K562 (cell line): ENCODE results near the gene PLAAT4. TPM values are rescaled to one million over a fixed set of nuclear protein-coding genes. Genes with fewer than 3 reads are reported as not detected.

ENCODE experiments used
- ATAC-seq: fragments of 200-7000 bp; cut with Tn5 transposase; 3 replicates; pipeline ENCODE4 v1.9.1; 2020; ENCODE audit warnings: moderate library complexity
- BruUV-seq: library from RNA; stranded (reverse); fragments of 400-500 nt; replicated peaks from 2 replicates; lab custom pipeline; 2021; lab: Mats Ljungman, UMichigan
- CTCF ChIA-PET: fragments of 300-600 bp; formaldehyde crosslinking; extraction: SDS; loops from one replicate; lab custom pipeline; 2021; ENCODE audit warnings: low intra/inter-chr PET ratio; lab: Yijun Ruan, JAX
- POLR2A ChIA-PET: fragments of 300-600, 350-650 bp; sonication (Branson Sonifier 250); formaldehyde crosslinking; extraction: SDS; loops from one replicate; lab custom pipeline; 2021; ENCODE audit warnings: antibody characterized with exemption, inconsistent platforms; lab: Yijun Ruan, JAX
- DNase-seq, 4 experiments: peaks; one replicate each; pipeline versions ENCODE4 v3.0.0 to v3.0.0-alpha.2; 2011 to 2018; ENCODE audit warnings: low spot score in 3 of 4, mixed read lengths in 3 of 4; ENCODE audit errors: extremely low read depth in 1 of 4
- FAIRE-seq: peaks from 2 replicates; lab custom pipeline; 2011; peaks lifted over from hg19 to GRCh38; lab: Jason Lieb, UNC
- H2AFZ ChIP-seq: 2 replicates; pipeline ENCODE4 v1.6.0; 2011; ENCODE audit warnings: low read depth, low read length, control low read depth, inconsistent platforms
- H3K27ac ChIP-seq: fragments of 200-600 bp; 3 replicates; pipeline ENCODE4 v1.8.0; 2011; ENCODE audit warnings: low read depth, mild to moderate bottlenecking, control low read depth, inconsistent platforms, low read length, moderate library complexity, mixed read lengths; ENCODE audit errors: extremely low read depth
- H3K27me3 ChIP-seq, 2 experiments: fragments of 300-600 bp in 1 of 2; 2 replicates in 1 of 2; 3 replicates in 1 of 2; pipeline versions ENCODE4 v1.6.0 to v1.8.0; 2011; ENCODE audit warnings: inconsistent platforms in 2 of 2, low read length in 2 of 2, mild to moderate bottlenecking in 1 of 2, mixed read lengths in 1 of 2, moderate library complexity in 1 of 2; ENCODE audit not compliant: control insufficient read depth in 2 of 2, insufficient read depth in 2 of 2
- H3K36me3 ChIP-seq: fragments of 300-600 bp; 3 replicates; pipeline ENCODE4 v1.8.0; 2011; ENCODE audit warnings: mild to moderate bottlenecking, low read length, inconsistent platforms; ENCODE audit not compliant: control insufficient read depth, insufficient read depth
- H3K4me1 ChIP-seq, 2 experiments: fragments of 200-600 bp in 1 of 2; replicated peaks in 1 of 2; 2 replicates in 1 of 2; 3 replicates in 1 of 2; pipeline versions ENCODE4 v1.5.1 to v1.8.0; 2011; ENCODE audit warnings: inconsistent platforms in 2 of 2, low read length in 2 of 2, mild to moderate bottlenecking in 1 of 2, mixed read lengths in 1 of 2, moderate library complexity in 1 of 2; ENCODE audit not compliant: control insufficient read depth in 2 of 2, insufficient read depth in 2 of 2
- H3K4me2 ChIP-seq: 2 replicates; pipeline ENCODE4 v1.6.1; 2011; ENCODE audit warnings: low read length, control low read depth, inconsistent platforms, mixed read lengths; ENCODE audit not compliant: insufficient read depth
- H3K4me3 ChIP-seq: fragments of 200-600 bp; sonication (generic), shearing (Covaris generic); 2 replicates; pipeline ENCODE4 v1.5.1; 2016; ENCODE audit warnings: control low read depth, inconsistent platforms
- H3K79me2 ChIP-seq: fragments of 200-600 bp; 3 replicates; pipeline ENCODE4 v1.8.0; 2011; ENCODE audit warnings: low read length, inconsistent platforms; ENCODE audit not compliant: control insufficient read depth, insufficient read depth
- H3K9ac ChIP-seq, 2 experiments: 2 replicates each; pipeline versions ENCODE4 v1.6.0 to v1.6.1; 2011; ENCODE audit warnings: low read depth in 2 of 2, low read length in 2 of 2, control low read depth in 1 of 2, inconsistent platforms in 1 of 2, mild to moderate bottlenecking in 1 of 2, mixed read lengths in 1 of 2; ENCODE audit not compliant: insufficient read depth in 1 of 2
- H3K9me1 ChIP-seq: one replicate; pipeline ENCODE4 v1.6.0; 2011; ENCODE audit warnings: inconsistent platforms, mild to moderate bottlenecking, low read length, moderate library complexity; ENCODE audit not compliant: control insufficient read depth, insufficient read depth
- H3K9me3 ChIP-seq: replicated peaks from 2 replicates; pipeline ENCODE4 v1.5.1; 2011; ENCODE audit warnings: low read depth, low read length, inconsistent platforms; ENCODE audit not compliant: control insufficient read depth, insufficient read depth
- H4K20me1 ChIP-seq: replicated peaks from 2 replicates; pipeline ENCODE4 v1.6.1; 2011; ENCODE audit warnings: low read length, inconsistent platforms, mixed read lengths; ENCODE audit not compliant: control insufficient read depth, insufficient read depth
- E2F8 ChIP-seq: fragments of 450-650 bp; IDR thresholded peaks from 2 replicates; pipeline ENCODE4 v1.7.1; 2018; ENCODE audit warnings: mild to moderate bottlenecking, low read depth; ENCODE audit not compliant: partially characterized antibody
- HLTF ChIP-seq: fragments of 450-650 bp; IDR thresholded peaks from 2 replicates; pipeline ENCODE4 v1.6.1; 2016
- MAX ChIP-seq: sonication (generic); formaldehyde crosslinking; IDR thresholded peaks from 2 replicates; pipeline ENCODE4 v1.9.0; 2022; ENCODE audit warnings: mild to moderate bottlenecking, missing genetic modification reagents
- NBN ChIP-seq: fragments of 450-650 bp; IDR thresholded peaks from 2 replicates; pipeline ENCODE4 v1.6.1; 2016; ENCODE audit warnings: low read depth, mild to moderate bottlenecking
- NRF1 ChIP-seq, 2 experiments: fragments of 450-650 bp; IDR thresholded peaks in 1 of 2; conservative IDR thresholded peaks in 1 of 2; 2 replicates each; pipeline ENCODE4 v1.6.1; 2014; ENCODE audit warnings: mild to moderate bottlenecking in 2 of 2
- RAD51 ChIP-seq: fragments of 450-650 bp; IDR thresholded peaks from 2 replicates; pipeline ENCODE4 v1.7.1; 2016; ENCODE audit warnings: low read depth, mild to moderate bottlenecking, borderline replicate concordance
- ZNF407 ChIP-seq: fragments of 450-650 bp; IDR thresholded peaks from 2 replicates; pipeline ENCODE4 v1.6.1; 2016; ENCODE audit warnings: low read depth
- WGBS: fragments of 100-300 bp; shearing (Covaris generic); methylation state at CpG from one replicate; pipeline ENCODE4 v1.1.6; 2016; ENCODE audit warnings: low coverage, mixed read lengths; ENCODE audit not compliant: insufficient coverage; ENCODE audit errors: missing lambda C conversion rate; 5-methylcytosine and 5-hydroxymethylcytosine counted together
- in situ Hi-C: fragments of 300-500 bp; cut with MboI; formaldehyde crosslinking; loops from 4 replicates; pipeline ENCODE4 v1.15.0; 2018; ENCODE audit warnings: inconsistent platforms, mixed read lengths
- intact Hi-C: fragments of 100-400 bp; cut with micrococcal nuclease; formaldehyde crosslinking; loops from 2 replicates; pipeline ENCODE4 v1.14.2; 2022
- polyA plus RNA-seq, 8 experiments: library from polyadenylated mRNA; depleted of rRNA in 4 of 8; stranded (reverse) in 5 of 8; unstranded in 3 of 8; fragments of >200 nt; fragmentation: Nextera tagmentation in 2 of 8; fragmentation: Illumina TruSeq in 1 of 8; extraction: Ambion mirVana in 2 of 8; extraction: Trizol in 1 of 8; gene quantifications; 2 replicates each; pipeline versions ENCODE4 v1.2.1 to v1.2.3, GENCODE V29; 2011 to 2014; ENCODE audit warnings: inconsistent platforms in 1 of 8, missing spikeins in 1 of 8
- total RNA-seq, 7 experiments: library from RNA; depleted of rRNA in 6 of 7; stranded (reverse); fragments of >200 nt in 6 of 7; fragmentation: Illumina TruSeq in 2 of 7; extraction: Trizol in 2 of 7; gene quantifications; 2 replicates each; pipeline versions ENCODE4 v1.2.1 to v1.2.3, GENCODE V29; 2011 to 2021; ENCODE audit warnings: low replicate concordance in 1 of 7

Gene PLAAT4
- total and polyA plus RNA-seq, 9 of the 15 experiments (the other 6 are each of a cell fraction or from before 2014, with no cell fraction given), result 0.54 to 3.0 (median 1.3) TPM; not detected in 1

GRCh38 chr11:63507511-63507910 lies 29.1 kb upstream of the PLAAT4 start:
- ChIA-PET POLR2A (interaction anchor here (0.7 to 2.2 kb wide), 4 partner anchors 8 to 354 kb away, joined by 3 to 11 read pairs (median 3); no protein-coding TSS in a partner anchor), CTCF (interaction anchor here (1.4 kb wide), 1 partner anchor 29 kb away, joined by 8 read pairs; no protein-coding TSS in a partner anchor)
- Histone ChIP-seq H3K4me3 (no peak overlapping the region), H2AFZ (no peak overlapping the region), H3K27me3 (no peaks in the 10 kb centered on the region), H4K20me1 (no peaks in the 10 kb centered on the region), H3K9me3 (no peaks in the 10 kb centered on the region), H3K79me2 (no peaks in the 10 kb centered on the region), H3K27ac (no peak overlapping the region), H3K4me1 (peaks cover 35 to 51% of the 10 kb centered on the region in 2 experiments), H3K9ac (no peak overlapping the region; a peak in 1 of 4 replicates), H3K9me1 (no peaks in the 10 kb centered on the region), H3K36me3 (no peaks in the 10 kb centered on the region), H3K4me2 (no peak overlapping the region)
- in situ Hi-C loops, result no loop called here
- DNase-seq, result no peak
- no TSS peak for BruUV-seq
- WGBS, result 49% methylated on average over 2 of the region's 2 CpGs
- ATAC-seq, result no peak
- intact Hi-C loops, result loop anchor here (5.0 kb wide), 1 partner anchor 60 kb away; no protein-coding TSS in a partner anchor
- FAIRE-seq, result no peak
- TF ChIP-seq ZNF407 (no peak), MAX (CRISPR knock-in tag) (no peak), NBN (no peak), RAD51 (no peak), E2F8 (no peak), NRF1 (conservative IDR thresholded peaks at IDR 0.05 in 1 of 2, IDR thresholded peaks at IDR 0.05 in 1 of 2) (no peak), HLTF (no peak)
